Measurements from ENCODE around the gene ACVR1B.

Gene ACVR1B

DNA sequence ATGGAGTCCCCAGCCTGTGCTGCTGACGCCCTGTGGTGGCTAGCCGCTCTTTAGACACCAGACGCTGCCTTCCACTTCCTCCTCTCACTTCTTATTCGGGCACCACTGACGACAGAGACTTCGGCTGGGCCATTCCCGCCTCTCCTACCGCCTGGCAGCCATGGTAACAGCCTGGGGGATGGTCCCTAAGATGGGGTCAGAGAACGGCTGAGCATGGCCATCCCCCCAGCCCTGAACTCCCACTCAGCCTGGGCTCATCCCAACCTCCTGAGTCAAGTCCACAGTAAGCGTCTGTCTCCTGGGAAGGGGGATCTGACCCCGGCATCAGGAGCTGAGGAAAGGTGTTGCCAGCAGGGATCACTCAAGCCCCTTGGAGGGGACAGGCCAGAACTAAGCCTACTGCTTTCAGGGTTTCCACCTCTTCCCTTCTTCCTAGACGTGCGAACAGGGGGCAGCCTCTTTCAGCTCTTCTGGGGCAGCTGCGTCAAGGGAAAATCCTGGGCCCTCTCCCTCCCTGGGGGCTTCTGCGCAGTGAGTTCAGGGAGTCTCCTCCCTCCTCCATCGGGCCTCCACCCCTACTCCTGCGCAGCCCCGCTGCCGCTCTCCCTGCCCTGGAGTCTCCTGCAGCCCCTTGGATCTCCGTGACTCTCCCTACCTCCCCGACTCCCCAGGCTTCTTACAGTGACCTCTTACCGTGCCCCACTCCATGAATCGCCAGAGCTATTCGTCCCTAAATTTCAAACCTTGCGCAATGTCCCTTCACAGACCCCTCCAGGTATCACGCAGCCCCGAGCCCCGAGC lies 54.6 kb downstream of the ACVR1B start:
- DNase-seq, result no peak

DNA sequence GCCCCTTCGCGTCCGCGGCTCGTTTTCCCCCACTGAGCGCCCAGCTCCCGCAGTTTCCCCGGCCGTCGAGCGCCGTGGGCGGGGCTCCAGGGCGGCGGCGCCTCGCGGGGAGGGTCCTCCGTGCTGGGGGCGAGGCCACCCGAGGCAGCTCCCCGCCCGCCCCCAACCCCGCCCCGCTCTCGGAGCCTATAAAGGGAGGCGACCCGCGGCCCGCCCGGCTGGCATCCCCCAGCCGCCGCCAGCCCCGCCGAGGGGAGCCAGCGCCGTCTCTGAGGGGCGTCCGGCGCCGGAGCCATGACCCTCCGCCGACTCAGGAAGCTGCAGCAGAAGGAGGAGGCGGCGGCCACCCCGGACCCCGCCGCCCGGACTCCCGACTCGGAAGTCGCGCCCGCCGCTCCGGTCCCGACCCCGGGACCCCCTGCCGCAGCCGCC lies 55.2 kb downstream of the ACVR1B start, which contains the start of gene TAMALIN:
Gene TAMALIN, plus strand, starts transcription at position 221 of the 432 bp plus-strand sequence. Its CDS starts 74 bp downstream, at position 295.
- DNase-seq, result peak; percentile 74

DNA sequence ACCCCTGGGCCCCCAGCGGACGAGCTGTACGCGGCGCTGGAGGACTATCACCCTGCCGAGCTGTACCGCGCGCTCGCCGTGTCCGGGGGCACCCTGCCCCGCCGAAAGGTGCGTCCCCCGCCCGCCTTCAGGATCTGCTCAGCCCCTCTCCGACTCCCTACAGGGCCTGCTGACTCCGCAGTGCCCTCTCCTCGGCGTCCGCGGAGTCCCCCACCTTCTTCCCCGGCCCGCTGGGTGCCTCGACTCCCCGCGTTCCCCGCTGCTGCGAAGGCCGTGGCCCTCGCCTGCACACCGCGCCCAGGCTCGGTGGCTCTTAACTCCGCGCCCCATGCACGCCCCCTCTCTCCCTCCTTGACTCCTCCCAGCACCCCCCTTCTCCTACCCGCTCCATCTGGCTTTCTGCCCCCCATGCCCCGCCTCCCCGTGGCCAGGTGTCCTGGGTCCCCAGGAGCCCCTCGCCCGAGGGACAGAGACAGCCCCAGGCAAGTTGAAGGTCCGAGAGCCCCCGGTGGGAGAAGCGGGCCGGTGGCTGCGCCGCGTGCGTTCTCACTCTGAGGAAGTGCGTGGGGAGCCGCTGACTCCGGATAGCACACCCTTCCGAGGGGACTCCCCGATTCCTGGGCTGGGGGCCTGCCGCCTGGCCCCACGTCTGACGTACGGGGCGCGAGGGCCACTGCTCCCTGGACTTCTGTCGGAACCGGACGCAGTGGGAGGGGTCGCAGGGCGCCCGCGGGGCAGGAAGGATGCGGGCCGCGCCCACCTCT lies 55.8 kb downstream of the ACVR1B start:
- no peak for DNase-seq

DNA sequence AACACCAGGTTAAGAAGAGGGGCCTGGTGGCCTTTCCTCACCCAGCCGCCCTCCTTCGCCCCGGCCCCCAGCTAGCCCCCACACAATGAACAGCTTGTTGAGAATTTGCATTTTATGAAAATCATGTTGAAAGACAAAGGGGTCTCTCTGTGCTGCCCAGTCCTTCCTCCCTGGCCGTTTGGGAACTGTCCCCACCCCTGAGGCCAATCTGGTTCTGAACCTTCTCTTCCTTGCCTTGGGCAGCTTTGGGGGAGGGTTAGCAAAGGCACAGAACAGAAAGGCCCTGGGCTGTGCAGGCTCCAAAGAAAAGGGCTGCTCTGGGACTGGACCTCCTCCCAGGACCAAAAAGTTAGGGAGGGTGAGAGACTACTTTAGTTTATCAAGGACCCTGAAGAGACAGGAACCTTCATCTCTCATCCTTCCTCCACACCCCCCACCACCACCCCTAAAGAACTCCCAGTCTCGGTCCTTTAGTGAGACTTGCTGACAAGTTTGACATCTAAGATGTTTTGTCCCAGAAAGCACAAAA lies 56.5 kb downstream of the ACVR1B start:
- DNase-seq, result no peak

DNA sequence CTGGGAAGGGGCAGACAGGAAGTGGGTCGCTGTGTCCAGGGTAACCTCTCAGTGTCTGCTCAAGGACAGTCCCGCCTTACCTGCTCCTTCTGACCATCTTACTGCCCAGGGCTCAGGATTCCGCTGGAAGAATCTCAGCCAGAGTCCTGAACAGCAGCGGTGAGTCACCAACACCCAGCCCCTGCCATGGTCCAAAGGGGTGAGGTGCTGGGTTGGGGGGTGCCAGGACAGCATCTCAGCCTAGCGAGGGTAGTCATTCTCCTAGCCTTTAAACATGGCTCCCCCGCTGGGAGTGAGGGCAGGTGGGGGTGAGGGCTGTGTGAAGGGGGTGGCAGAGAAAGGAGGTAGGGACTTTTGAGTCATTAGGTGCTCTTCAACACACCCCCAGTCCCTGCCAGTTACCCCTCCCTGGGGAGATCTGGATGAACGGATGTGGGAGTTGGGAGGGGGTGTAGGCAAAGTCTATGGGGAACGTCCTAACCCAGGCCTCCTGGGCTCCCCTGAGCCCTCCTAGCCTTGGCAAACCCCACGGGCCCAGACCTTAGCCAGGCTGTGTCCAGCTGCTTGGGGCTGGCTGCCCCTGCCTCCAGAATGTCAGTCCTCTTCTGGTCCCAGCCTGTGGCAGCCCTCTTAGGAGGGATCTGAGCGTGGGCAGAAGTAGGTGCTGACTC lies 57.7 kb downstream of the ACVR1B start:
- no peak for DNase-seq

DNA sequence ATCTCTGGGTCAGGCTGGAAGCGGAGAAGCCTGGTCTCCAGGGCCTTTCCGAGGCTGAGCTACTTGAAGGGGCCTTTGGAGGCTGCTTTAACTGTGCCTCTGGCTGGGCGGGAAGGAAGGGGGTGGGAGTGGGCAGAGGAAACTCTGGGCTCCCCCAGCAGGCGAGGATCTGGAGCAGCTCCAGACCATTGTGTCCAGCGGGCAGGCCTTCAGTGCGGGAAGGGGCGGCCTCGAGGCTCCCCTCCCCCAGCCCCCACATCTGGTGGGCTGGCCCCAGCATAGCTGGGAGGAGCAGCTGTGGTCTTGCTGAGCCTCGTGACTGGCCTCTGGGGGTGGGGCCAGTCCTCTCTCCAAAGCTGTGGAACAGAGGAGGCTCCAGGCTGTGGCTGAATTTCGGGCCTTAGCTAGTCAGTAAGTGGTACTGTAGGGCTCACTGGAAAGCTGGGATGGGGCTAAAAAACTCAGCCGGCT lies 58.7 kb downstream of the ACVR1B start:
- peak; percentile 92 for DNase-seq

DNA sequence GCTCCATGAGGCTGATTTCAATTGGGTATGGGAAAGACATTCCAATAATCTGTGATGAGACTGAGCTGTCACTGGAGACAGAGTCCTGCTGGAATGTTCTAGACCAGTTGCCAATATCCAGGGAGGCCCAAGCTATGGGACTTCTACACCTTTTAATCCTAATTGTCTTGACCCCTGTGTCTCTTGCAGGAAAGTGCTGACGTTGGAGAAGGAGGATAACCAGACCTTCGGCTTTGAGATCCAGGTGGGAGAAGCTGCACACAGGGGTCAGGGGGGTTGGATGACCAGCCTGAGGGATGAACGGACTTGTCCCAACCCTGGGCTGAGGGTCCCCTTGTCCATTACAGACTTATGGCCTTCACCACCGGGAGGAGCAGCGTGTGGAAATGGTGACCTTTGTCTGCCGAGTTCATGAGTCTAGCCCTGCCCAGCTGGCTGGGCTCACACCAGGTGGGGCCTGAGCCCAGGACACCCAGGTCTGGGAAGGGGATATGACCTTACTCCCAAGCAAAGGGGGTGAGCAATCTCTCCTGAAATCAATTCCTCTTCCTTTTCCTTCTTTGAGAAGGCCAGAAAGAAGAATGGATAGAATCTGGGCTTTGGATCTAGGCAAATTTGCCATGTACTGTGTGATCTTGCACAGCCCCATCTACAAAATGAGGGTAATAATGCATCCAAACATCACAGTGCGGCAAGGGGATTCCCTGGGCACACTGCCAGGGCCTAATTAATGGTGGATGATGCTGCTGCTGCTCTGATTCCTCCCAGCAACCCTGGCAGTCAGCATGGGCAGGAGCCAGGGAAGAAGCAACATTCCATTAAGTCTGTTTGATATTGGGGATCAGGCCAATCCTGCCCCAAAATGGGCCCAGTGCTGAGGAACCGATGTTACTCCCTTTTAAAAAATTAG lies 59.4 kb downstream of the ACVR1B start:
- no peak for DNase-seq

DNA sequence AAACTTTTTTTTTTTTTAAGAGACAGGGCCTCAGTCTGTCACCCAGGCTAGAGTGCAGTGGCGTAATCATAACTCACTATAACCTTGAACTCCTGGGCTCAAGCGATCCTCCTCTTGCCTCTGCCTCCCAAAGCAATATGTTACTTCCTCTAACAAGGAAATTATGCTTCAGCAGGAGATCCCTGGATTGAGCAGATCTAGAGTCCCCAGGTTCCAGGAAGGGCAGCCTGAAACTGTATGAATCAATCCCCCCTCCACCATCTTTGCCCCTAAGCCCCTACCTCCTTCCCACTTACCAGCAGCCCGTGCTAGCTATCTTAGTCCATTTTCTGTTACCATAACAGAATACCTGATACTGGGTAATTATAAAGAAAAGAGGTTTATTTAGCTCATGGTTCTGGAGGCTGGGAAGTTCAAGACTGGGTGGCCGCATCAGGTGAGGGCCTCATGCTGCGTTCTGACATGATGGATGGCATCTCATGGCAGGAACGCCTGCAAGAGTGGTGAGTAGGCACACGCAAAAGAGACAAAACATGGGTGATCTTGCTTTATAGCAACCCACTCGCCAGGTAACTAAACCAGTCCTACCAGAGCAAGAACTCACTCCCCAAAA lies 60.2 kb downstream of the ACVR1B start:
- no peak for DNase-seq

DNA sequence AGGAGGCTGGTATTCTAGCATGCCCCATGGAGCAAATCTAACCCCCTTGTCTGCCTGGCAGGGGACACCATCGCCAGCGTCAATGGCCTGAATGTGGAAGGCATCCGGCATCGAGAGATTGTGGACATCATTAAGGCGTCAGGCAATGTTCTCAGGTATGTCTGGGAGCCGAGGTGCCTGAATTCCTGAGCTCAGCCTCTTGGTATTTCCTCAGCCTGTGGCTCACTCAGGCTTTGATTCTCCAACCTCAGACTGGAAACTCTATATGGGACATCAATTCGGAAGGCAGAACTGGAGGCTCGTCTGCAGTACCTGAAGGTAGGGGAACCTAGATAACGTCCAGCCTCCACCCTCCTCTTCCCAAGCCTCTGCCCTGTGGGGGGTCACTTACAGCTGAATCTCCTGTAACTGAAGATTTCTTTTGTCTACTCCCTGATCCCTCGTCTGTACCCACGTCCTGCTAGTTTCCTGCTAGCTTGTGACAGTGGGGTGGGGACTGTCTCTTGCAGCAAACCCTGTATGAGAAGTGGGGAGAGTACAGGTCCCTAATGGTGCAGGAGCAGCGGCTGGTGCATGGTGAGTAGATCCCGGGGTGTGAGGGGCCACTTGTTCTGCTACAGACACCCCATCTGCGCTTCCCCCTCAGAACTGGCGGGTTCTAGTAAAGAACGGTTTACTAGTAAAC lies 62.3 kb downstream of the ACVR1B start:
- DNase-seq, result no peak

DNA sequence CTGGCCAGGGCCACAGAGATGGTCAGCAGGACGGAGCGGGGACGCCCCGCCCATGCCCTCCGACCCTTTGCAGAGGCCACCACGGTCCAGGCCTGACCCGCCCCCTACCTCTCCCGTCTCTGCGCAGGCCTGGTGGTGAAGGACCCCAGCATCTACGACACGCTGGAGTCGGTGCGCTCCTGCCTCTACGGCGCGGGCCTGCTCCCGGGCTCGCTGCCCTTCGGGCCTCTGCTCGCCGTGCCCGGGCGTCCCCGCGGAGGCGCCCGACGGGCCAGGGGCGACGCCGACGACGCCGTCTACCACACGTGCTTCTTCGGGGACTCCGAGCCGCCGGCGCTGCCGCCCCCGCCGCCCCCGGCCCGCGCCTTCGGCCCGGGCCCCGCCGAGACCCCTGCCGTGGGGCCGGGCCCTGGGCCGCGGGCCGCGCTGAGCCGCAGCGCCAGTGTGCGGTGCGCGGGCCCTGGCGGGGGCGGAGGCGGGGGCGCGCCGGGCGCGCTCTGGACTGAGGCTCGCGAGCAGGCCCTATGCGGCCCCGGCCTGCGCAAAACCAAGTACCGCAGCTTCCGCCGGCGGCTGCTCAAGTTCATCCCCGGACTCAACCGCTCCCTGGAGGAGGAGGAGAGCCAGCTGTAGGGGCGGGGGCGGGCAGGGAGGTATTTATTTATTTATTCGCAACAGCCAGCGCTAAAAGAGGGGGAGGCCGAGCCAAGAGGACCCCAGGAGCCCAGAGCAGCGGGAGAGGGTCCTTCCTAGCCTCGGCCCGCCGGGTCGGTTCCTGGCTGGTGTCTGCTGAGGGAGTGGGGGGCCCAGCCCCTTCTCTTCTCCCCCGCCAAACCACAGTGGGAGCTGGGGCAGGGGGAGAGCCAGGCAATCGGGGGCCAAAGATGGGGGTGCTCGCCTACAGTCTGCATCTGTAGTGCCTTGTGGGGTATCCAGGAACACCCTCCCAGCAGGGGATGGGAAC lies 63.4 kb downstream of the ACVR1B start:
- DNase-seq, result no peak

DNA sequence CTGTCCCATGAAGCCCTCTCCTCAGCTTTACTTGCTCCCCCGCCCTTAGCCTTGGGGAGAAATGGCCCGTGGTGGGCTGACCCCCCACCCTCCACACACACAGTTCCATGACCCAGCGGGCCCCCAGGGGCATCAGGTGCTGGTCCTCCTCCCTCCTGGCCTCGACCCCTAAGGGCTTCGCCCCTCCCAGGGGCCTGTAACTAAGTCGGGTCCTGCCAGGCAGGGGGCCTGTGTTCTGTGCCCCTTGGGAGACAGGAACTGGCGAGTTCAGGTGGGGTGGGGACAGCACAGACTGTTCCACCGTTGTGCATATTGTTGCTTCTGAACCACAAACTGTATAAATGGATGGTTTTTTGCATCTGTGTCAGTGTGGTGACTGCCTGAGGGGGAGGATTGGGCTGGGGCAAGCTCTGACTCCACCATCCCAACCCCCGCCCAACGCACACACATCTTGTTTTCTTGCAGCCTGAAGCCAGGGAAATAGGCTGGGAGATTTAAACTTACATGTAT lies 64.1 kb downstream of the ACVR1B start:
- no peak for DNase-seq

DNA sequence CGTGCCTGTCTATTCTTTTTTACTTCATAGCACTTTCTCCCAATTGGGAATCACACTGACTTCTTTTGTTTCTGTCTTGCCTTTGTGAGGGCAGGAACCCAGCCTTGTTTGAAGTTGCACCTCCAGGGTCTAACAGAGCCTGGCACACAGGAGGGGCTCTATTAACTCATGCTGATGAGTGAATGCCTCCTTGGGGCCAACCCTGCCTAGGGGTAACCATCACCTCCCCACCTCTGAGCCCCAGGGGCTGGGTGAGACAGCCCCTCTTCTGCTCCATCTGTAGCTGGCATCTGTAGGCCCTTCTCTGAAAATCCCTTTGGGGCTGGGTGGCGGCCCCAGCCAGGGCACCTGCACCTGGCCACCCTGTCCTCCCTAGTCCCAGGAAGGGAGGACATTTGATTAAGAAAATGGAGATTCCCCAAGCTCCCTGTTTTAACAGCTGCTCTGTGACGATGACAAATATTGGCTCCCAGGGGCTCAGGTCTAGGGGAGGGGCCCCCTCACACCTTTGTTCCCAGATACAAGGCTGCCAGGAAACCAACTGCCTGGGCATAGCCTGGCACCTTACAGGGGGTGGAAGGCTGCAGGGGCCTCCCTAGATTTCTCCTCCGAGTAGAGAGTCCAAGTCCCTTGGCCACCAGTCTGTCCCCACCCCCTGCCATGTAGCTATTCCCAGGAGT lies 67.1 kb downstream of the ACVR1B start:
- DNase-seq, result no peak

DNA sequence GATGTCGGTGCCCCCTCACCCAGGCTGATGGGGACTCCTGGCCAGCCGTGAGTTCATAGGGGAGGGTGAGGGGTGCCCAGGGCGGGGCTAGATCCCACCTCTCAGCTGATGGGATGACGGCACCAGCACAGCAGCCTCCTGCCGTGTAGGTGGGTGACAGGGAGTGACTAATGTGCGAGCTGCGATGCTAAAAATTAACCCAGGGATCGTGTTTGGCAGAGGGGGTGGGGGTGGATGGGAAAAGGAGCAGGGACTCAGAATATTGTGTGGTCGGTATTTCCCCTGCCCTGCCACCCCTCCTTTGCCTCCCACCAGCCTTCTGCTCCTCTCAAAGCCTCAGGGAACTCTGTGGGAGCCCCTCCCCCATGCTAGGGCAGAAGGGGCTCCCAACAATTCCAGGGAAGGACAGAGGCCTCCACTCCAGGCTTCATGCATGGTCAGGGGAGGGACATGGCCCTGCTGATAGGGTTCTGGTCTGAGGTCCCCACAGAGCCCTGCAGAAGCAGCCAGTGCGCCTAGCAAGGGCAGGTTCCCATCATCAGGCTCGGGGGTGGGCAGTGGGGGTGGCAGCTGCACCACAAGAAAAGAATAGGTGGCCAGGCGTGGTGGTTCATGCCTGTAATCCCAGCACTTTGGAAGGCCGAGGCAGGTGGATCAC lies 67.7 kb downstream of the ACVR1B start:
- no peak for DNase-seq

DNA sequence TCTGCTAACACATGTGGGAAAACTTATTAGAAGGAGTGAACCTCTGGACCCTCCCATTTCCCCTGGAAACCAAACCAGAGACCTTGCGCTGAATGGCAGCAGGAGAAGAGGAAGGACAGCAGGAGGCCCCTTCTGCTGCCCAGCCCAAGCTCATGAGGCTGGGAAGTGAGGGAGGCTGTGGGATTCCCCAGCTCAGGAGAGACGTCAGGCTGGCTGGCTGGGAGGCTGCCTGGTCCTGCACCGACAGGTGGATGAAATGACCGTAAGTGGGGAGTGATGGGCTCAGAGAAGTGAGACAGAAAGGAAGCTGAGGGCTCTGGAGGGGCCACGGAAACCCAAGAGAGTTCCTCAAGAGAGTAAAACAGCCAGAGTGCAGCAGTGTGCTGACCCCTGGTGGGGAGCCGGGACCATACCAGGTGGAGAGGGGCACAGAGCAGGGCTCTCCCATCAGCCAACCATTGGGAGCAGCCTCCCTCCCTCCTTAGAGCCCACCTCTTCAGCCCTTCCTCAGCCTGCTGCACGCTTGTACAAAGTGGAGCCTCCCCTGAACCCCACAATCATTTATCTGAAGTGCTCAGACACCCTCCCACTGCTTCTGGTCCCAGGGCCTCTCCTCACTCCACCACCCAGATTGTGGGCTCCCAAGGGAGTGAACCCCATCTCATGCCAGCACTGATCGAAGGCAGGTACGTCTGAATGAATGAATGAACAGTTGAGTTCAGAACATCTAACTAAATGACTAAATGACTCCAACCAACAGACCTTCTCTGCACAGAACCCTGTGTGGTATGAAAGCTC lies 69.2 kb downstream of the ACVR1B start:
- DNase-seq, result peak; percentile 68

DNA sequence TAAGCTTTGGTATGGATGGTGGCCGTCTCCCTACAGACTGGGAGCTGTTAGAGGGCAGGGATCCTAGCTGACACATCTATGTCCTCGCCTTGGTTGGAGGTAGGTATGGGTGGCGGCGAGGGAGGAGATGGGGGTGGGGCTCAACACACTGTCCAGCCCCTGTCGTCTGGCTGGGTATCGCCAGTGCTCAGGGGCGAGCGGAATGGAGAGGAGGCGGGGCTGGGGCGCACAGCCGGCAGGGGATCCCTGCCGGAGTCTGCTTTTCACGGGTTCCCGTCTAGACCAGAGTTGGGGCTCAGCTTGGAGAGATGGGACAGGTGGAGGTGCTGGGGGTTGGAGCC lies 71.3 kb downstream of the ACVR1B start:
- no peak for DNase-seq

DNA sequence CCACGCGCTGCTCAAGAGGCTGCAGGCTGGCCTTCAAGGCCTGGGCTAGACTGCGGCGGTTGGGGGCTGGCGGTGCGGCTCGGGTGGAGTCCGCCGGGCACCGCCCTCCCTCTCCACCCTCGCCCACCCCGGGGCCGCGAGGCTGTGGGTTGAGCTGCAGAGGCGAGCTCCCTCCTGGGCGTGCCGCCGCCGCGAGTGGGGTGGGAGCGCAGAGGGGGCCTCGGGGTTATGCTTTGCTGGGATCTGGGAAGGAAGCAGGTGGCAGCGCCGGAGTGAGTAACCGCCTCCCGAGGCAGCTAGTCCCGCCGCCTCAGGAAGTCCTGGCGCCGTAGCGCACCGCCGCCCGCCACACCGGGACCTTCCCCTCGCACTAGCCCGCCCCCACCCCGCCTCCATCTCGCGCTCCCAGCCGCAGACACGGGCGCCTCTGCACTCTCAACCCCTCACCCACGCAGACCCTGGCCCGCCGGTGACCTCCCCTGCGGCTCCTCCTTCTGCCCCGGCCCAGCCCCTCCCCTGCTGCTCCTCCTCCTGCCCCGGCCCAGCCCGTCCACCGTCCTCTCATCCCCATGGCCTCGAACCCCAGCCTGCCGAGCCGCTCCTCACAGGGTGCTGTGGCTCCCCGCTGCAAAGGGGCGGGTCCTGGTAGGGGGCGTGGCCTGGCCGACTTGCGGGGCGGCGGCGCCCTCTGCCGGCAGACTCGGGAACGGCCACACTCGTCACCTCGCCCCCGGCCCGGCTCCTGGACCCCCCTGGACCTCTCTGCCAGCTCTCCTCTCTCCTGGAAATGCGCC lies 71.9 kb downstream of the ACVR1B start:
- DNase-seq, result peak; percentile 73
